GM18520 (cell line): ENCODE results near the gene ABI3BP.

ENCODE experiments used
- ATAC-seq: cut with Tn5 transposase; IDR thresholded peaks from one replicate; pipeline ENCODE4 v1.9.1; 2021; ENCODE audit not compliant: unreplicated experiment

Gene ABI3BP

GRCh38 chr3:100838157-100838556 lies 155.1 kb downstream of the ABI3BP start:
- no peak for ATAC-seq

DNA sequence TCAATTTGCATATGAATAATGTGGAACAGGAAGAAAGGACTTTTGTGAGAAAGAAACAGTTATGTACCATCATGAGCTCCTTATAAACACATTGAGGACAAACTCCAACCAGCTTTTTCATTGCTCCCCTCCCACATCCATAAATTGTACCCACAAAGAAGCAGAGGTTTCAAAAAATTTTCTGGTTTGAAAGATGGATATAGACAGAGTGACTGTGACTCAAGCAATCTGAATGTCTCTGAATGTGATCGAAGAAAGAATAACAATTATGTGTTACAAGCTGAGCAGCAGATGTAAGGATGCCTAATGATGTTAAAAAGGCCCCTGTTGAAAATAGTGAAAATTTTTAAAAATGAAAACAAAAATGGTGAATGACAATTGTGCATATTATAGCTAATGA lies 156.6 kb downstream of the ABI3BP start:
- ATAC-seq, result no peak

GRCh38 chr3:100834332-100834731 lies 158.9 kb downstream of the ABI3BP start:
- ATAC-seq, result no peak

- no peak for ATAC-seq
These were observed 159.7 kb downstream of the ABI3BP start for GRCh38 chr3:100833483-100833882.

- no peak for ATAC-seq
These were observed 161.6 kb downstream of the ABI3BP start for GRCh38 chr3:100831629-100832028.

DNA sequence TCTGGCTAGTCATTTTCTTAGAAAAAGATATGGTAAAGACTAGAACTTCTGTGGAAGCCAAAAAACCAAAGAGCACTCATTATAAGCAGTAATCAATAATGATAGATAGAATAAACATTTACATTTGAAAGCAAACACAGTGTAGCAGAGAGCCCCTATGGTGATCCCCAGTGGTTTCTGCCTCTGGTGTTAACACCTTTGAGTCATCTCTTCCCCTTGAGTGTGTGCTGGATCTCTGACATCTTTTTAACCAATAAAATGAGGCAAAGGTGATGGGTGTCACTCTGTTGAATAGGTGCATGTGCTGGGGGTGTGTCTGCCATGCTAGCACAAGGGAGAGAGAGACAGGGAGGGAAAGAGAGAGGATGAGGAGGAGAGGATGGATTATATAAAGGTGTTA lies 162.3 kb downstream of the ABI3BP start:
- no peak for ATAC-seq

- no peak for ATAC-seq
These were observed 167.6 kb downstream of the ABI3BP start for GRCh38 chr3:100825574-100825973.

GRCh38 chr3:100815583-100815982 lies 177.6 kb downstream of the ABI3BP start:
- ATAC-seq, result no peak

DNA sequence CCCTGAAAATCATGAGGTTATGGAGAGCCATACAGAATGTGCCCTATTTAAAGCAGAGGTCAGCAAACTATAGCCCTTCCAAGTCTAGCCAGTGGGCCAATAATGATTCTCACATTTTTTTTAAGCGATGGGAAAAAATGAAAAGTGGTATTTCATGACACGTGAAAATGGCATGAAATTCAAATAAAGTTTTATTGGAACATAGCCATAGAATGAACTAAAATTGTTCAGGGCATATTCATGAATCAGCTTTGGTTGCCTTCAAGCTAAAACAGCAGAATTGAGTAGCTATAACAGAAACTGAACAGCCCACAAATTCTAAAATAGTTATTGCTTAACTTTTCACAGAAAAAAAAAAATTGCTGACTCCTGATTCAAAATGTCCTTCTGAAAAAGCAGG lies 179.4 kb downstream of the ABI3BP start:
- no peak for ATAC-seq

- no peak for ATAC-seq
These were observed 181.3 kb downstream of the ABI3BP start for GRCh38 chr3:100811779-100812507.

DNA sequence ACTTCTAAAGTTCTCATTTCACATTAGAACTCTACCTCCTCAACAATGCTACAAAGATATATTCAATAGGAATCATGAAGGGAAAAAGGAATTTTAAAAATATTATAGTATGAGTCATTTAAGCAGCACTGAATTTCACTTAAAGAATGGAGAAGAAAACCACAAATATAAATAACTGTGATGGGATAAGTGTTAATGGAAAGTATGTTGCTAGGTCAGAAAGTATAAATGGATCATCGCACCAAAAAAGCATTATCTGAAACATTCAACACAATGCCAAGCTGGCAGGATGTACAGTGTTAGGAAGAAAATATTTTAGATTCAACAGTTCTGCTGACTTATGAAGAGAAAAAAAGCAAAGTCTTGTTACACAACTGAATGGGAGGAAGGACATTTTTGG lies 182.6 kb downstream of the ABI3BP start:
- ATAC-seq, result no peak

GRCh38 chr3:100804631-100805030 lies 188.6 kb downstream of the ABI3BP start:
- ATAC-seq, result no peak

DNA sequence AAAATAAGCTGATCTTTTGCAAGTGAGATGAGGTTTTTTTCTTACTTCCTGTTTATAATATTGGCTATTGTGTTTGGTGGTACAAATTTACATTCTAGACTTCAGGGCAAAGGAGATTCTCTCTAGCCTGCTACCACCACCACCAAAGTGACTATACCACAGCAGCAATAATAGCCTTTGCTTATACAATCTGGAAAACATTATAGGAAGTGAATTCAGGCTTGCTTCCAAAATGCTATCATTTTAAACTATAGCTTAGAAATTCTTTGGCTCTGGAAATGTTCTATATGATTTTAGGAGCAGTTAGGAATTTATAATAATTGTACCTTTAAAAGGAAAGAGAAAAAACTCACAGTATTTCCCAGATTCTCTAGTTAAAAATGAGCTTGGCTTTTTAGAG lies 189.5 kb downstream of the ABI3BP start:
- ATAC-seq, result no peak

GRCh38 chr3:100802126-100802525 lies 191.1 kb downstream of the ABI3BP start:
- no peak for ATAC-seq

DNA sequence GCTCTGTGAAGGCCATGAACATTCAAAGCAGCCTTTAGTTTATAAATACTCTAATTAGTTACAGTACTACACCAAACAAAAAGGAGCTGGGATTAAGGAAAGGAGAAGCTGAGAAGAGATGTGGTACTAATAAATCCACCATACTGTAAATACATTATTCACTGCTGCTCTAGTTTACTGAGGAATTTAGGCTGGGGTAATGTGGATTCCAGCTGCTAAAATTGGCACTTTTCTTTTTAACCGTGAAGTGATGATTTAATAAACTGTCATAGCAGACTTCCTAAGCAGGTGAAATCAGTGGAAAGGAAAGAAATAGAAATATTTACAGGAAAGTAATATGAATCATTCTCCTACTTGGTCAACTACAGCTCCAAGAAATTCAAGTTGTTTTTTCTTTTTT lies 195.2 kb downstream of the ABI3BP start:
- no peak for ATAC-seq

DNA sequence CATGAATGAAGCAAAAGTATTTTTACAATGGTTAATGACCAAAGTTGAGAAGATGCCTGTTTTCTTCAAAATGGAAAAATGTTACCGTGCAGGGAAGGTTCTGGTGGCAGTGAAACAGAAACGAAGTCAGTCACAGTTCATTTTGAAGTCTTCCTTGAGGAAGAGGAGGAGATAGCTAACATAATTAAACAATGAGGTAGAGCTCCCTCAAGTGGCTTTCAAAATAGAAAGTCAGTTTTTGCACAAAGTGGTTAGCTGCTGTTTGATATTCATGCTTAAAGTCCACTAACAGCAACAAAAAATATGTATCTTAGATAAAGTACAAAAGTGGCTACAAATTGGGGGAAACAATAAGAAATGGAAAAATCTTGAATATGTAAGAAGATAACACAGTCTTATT lies 196.7 kb downstream of the ABI3BP start:
- no peak for ATAC-seq

GRCh38 chr3:100789579-100789978 lies 203.6 kb downstream of the ABI3BP start:
- no peak for ATAC-seq

DNA sequence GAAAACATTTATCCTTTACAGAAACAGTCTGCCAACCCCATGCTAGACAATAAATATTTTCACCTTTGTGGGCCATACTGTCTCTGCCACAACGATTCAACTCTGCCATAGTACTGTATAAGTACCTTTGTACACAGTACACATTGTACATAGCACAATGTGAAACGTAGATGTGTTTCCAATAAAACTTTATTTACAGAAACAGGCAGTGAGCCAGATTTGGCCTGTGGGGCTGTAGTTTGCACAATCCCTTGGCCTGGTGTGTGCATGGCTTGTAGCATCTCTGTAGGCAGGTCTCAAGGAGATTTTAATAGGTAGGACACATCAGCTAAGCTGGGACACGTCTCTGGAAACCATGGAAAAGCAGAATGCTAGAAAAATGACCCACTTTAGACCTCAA lies 209.6 kb downstream of the ABI3BP start:
- ATAC-seq, result no peak

- ATAC-seq, result no peak
These were observed 210.3 kb downstream of the ABI3BP start for GRCh38 chr3:100782906-100783305.

DNA sequence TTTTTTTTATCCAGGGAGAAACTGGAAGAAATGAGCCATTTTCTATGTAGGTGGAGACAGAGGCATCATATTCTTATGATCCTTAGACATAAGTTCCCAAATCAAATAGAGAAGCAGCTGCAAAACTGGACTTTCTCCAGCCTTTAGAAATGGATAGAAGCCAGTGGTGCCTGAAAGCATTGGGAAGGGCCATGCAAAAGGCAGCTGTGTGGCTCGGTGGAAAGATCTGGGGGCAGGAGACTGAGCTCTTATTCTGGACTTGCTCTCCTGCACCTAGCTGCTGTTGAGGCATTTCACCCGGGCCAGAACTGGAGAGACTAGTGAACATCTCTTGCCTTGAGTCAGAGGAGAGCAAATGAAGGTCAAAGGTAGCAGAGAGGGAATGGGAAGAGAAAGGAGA lies 210.9 kb downstream of the ABI3BP start:
- no peak for ATAC-seq

- ATAC-seq, result no peak
These were observed 211.9 kb downstream of the ABI3BP start for GRCh38 chr3:100781301-100781700.

GRCh38 chr3:100780071-100780622 lies 213.1 kb downstream of the ABI3BP start:
- ATAC-seq, result no peak

GRCh38 chr3:100779480-100779879 lies 213.7 kb downstream of the ABI3BP start:
- ATAC-seq, result no peak
